Ovary (tissue), 9 donors: Measurements from ENCODE around the gene MCTP1. TPM values are rescaled to one million over a fixed set of nuclear protein-coding genes. Genes with fewer than 3 reads are reported as not detected.

Source experiments
- DNase-seq, 5 donors: peaks; one replicate each; pipeline ENCODE4 v3.0.0-alpha.2; 2019 to 2020
- H3K27ac ChIP-seq, 2 donors: fragments of 200-600 bp; one replicate each; pipeline versions ENCODE4 v1.5.1 to v1.8.0; 2019 to 2022
- H3K27me3 ChIP-seq: fragments of 200-600 bp; one replicate; pipeline ENCODE4 v1.8.0; 2022
- H3K36me3 ChIP-seq: fragments of 200-600 bp; sonication (generic); one replicate; pipeline ENCODE4 v1.5.1; 2019
- H3K4me1 ChIP-seq: one replicate; pipeline ENCODE4 v1.8.1; 2013; ENCODE audit warnings: mild to moderate bottlenecking, moderate library complexity; ENCODE audit not compliant: insufficient read depth
- H3K4me3 ChIP-seq: fragments of 200-600 bp; sonication (generic); one replicate; pipeline ENCODE4 v1.5.1; 2017
- H3K9me3 ChIP-seq, 2 donors: fragments of 200-600 bp in 1 of 2; sonication (generic) in 1 of 2; one replicate each; pipeline versions ENCODE4 v1.5.1 to v1.8.1; 2013 to 2019; ENCODE audit warnings: mild to moderate bottlenecking in 1 of 2, moderate library complexity in 1 of 2
- EP300 ChIP-seq: sonication (generic); formaldehyde crosslinking; IDR thresholded peaks from one replicate; pipeline ENCODE4 v1.6.1; 2017; ENCODE audit warnings: antibody characterized with exemption
- POLR2A ChIP-seq: fragments of 450-650 bp; IDR thresholded peaks from one replicate; pipeline ENCODE4 v1.6.1; 2017; ENCODE audit warnings: antibody characterized with exemption, mild to moderate bottlenecking, moderate library complexity
- WGBS, 3 donors: extraction: QIAGEN DNeasy Blood & Tissue Kit in 1 of 3; methylation state at CpG; one replicate each; pipeline versions ENCODE4 v1.1.5 to v1.1.7; 2013 to 2017; 5-methylcytosine and 5-hydroxymethylcytosine counted together
- intact Hi-C, 4 donors: fragments of 100-400 bp; cut with DNase I; formaldehyde crosslinking; loops; one replicate each; pipeline versions ENCODE4 v1.11.0 to v1.15.1; 2022 to 2023
- polyA plus RNA-seq, 2 donors: library from polyadenylated mRNA; stranded (reverse); fragments of 200-250 nt in 1 of 2; fragments of 350-450 nt in 1 of 2; fragmentation: Illumina TruSeq in 1 of 2; extraction: RNeasy Lipid Tissue Mini Kit (QIAGEN cat#74804) in 1 of 2; gene quantifications; one replicate each; pipeline ENCODE4 v1.2.3, GENCODE V29; 2013 to 2014
- total RNA-seq, 7 donors: library from RNA; depleted of rRNA in 2 of 7; stranded (reverse); fragments of >200 nt in 2 of 7; fragmentation: NEBNext Ultra II Directional in 3 of 7; extraction: Animal tissue kit (Norgen Biotek cat#: 25700) in 3 of 7; gene quantifications; one replicate each; pipeline versions ENCODE4 v1.1.0 to v1.2.4, GENCODE V29; 2016 to 2023
- TF ChIP-seq, protein P1 (sequence below), 3 donors: fragments of 450-650 bp in 2 of 3; fragments of 200-600 bp in 1 of 3; IDR thresholded peaks; one replicate each; pipeline versions ENCODE4 v1.5.1 to v1.8.0; 2016 to 2022; ENCODE audit warnings: antibody characterized with exemption in 3 of 3, mild to moderate bottlenecking in 1 of 3
- donor health status: DM: no; HTN: no; CAD: no; lungs with moderate emphysema.
- donor health status: DM: no; HTN: no; CAD: no.
- donor health status: Bipolar disorder and iron deficiency.
- donor health status: DM: yes; HTN: yes; CAD: no.
- donor health status: DM: no; HTN: no; CAD: no.
- donor health status: DM: yes; HTN: yes; CAD: no.

The MCTP1 gene
- total and polyA plus RNA-seq, 9 donors, result 1.7 to 11.4 (median 5.0) TPM

DNA sequence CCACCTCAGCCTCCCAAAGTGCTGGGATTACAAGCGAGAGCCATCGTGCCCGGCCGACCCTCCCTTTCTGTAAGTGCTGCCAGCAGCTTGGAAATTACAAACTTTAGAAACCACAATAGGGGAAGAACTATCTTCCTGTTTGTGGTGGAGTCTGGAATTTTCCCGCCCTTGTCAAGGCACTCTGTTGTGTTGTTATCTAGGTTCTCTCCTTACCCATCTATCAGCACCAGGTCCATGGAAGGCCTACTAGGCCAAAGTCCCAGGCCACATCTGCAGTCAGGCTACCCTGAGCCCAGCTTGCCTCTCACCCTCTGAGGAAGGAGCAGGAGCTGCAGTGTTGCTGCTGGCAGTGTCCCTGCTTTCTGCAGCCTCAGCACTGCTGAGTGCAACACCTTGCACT, 214.9 kb downstream of the MCTP1 start:
- Histone ChIP-seq H3K27ac (no peak overlapping the region), H3K4me3 (no peak overlapping the region), H3K36me3 (no peaks in the 10 kb centered on the region), H3K9me3 (no peaks in the 10 kb centered on the region), H3K4me1 (no peaks in the 10 kb centered on the region), H3K27me3 (no peaks in the 10 kb centered on the region)
- TF ChIP-seq, protein P1, sequence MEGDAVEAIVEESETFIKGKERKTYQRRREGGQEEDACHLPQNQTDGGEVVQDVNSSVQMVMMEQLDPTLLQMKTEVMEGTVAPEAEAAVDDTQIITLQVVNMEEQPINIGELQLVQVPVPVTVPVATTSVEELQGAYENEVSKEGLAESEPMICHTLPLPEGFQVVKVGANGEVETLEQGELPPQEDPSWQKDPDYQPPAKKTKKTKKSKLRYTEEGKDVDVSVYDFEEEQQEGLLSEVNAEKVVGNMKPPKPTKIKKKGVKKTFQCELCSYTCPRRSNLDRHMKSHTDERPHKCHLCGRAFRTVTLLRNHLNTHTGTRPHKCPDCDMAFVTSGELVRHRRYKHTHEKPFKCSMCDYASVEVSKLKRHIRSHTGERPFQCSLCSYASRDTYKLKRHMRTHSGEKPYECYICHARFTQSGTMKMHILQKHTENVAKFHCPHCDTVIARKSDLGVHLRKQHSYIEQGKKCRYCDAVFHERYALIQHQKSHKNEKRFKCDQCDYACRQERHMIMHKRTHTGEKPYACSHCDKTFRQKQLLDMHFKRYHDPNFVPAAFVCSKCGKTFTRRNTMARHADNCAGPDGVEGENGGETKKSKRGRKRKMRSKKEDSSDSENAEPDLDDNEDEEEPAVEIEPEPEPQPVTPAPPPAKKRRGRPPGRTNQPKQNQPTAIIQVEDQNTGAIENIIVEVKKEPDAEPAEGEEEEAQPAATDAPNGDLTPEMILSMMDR (IDR thresholded peaks at IDR 0.05), result no peak
- TF ChIP-seq POLR2A, result no peak
- TF ChIP-seq EP300, result no peak
- 78 to 83% (median 79%) methylated on average over 5 of the region's 5 CpGs for WGBS, 3 donors
- intact Hi-C loops, result no loop called here
- DNase-seq, result no peak

DNA sequence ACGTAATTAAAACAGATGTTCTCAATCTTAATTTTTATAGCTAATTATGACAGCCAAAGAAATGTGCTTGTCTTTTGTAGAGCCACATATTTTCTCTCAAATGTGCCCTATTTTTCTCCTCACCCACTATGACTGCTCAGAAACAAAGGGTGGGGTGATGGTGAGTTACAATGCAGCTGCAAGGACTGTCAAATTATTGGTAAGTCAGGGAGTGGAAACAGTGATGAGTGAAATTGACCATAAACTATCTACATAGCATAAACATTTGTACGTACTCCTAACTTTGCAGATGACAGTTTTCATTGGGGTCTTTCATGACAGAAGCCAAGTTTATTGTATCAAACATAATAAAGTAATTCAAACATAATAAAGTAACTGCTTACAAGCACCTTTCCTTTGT, 215.9 kb downstream of the MCTP1 start:
- H3K27me3 ChIP-seq, result no peaks in the 10 kb centered on the region
- H3K4me3 ChIP-seq, result no peak overlapping the region
- WGBS, 3 donors, result 30 to 34% (median 32%) methylated on average over 2 of the region's 2 CpGs
- no peaks in the 10 kb centered on the region for H3K9me3 ChIP-seq
- no peaks in the 10 kb centered on the region for H3K4me1 ChIP-seq
- no peaks in the 10 kb centered on the region for H3K36me3 ChIP-seq
- intact Hi-C loops, result no loop called here
- H3K27ac ChIP-seq, result no peak overlapping the region
- DNase-seq, result no peak
- TF ChIP-seq, protein P1 (IDR thresholded peaks at IDR 0.05), result no peak
- TF ChIP-seq POLR2A, result no peak
- TF ChIP-seq EP300, result no peak

DNA sequence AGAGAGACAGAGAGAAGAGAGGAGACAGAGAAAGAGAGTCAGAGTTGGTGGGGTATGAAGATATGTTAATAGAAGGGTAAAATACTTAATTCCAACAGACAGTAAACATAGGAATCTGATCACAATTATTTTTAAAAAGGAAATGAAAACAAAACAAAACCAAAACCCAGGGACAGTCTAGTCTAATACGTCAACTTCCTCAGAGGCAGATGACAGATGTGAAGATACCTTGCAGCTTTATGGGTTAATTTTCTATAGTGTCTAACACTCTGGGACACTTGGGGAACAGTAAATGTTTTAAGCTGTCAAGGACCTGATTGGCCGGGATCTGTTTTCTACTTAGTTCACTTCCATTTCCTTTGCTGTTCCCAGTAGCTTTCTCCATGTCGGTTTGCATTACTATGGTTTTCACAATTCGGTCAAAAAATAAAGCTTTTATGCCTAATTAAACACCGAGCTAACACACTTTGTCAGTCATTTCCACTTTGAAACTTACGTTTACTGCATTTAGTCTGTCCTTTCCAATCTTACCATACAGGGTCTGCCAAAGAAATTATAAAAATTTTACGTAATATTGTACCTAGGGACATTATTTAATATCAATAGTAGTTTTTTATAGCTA, 216.5 kb downstream of the MCTP1 start:
- Histone ChIP-seq H3K9me3 (no peaks in the 10 kb centered on the region), H3K27ac (no peak overlapping the region), H3K4me3 (no peak overlapping the region), H3K4me1 (no peaks in the 10 kb centered on the region), H3K27me3 (no peaks in the 10 kb centered on the region), H3K36me3 (no peaks in the 10 kb centered on the region)
- TF ChIP-seq, protein P1 (IDR thresholded peaks at IDR 0.05), result no peak
- TF ChIP-seq EP300 (no peak), POLR2A (no peak)
- intact Hi-C loops, result no loop called here
- no peak for DNase-seq
- WGBS, 3 donors, result 72 to 76% (median 73%) methylated on average over 7 of the region's 7 CpGs

DNA sequence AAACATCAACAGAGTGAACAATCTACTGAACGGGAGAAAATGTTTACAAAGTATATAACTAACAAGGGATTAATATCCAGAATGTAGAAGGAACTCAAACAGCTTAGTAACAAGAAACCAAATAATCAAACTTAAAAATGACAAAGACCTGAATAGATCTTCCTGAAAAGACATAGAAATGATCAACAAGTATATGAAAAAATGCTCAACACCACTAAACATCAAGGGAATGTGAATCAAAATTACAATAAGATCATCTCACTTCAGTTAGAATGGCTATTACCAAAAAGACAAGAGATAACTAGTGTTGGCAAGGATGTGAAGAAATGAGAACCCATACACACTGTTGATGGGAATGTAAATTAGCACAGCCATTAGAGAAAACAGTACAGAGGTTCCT, 218.8 kb downstream of the MCTP1 start:
- no peaks in the 10 kb centered on the region for H3K36me3 ChIP-seq
- TF ChIP-seq, protein P1 (IDR thresholded peaks at IDR 0.05), result no peak
- TF ChIP-seq POLR2A (no peak), EP300 (no peak)
- no peak for DNase-seq
- WGBS, 3 donors, result 52 to 63% (median 55%) methylated on average over 1 of the region's 1 CpG
- H3K4me1 ChIP-seq, result no peaks in the 10 kb centered on the region
- no peak overlapping the region for H3K27ac ChIP-seq
- intact Hi-C loops, result no loop called here
- H3K4me3 ChIP-seq, result no peak overlapping the region
- H3K9me3 ChIP-seq, result no peaks in the 10 kb centered on the region
- no peaks in the 10 kb centered on the region for H3K27me3 ChIP-seq
